B cell (primary cell): ENCODE results near the gene TSPAN17. TPM values are rescaled to one million over a fixed set of nuclear protein-coding genes. Genes with fewer than 3 reads are reported as not detected.

ENCODE experiments used
- ATAC-seq: fragments of 200-7000 bp; cut with Tn5 transposase; one replicate; pipeline ENCODE4 v1.10.0; 2021; ENCODE audit warnings: low read depth, mild to moderate bottlenecking, moderate number of reproducible peaks, moderate library complexity
- CTCF ChIA-PET: fragments of 350-600 bp; sonication (Branson Sonifier 250); formaldehyde crosslinking; loops from one replicate; lab custom pipeline; 2021; ENCODE audit warnings: antibody characterized with exemption, inconsistent platforms; lab: Charles Lee
- POLR2A ChIA-PET: fragments of 350-600 bp; sonication (Branson Sonifier 250); formaldehyde crosslinking; loops from one replicate; lab custom pipeline; 2021; ENCODE audit warnings: antibody characterized with exemption; lab: Charles Lee
- DNase-seq: peaks from one replicate; pipeline ENCODE4 v3.0.0; 2013
- H2AFZ ChIP-seq: 2 replicates; pipeline ENCODE4 v1.6.1; 2012; ENCODE audit warnings: mild to moderate bottlenecking, low read depth, low read length; ENCODE audit not compliant: insufficient read depth, poor library complexity, severe bottlenecking
- H3K27ac ChIP-seq, 2 donors: 1 replicate in 1 of 2; 2 replicates in 1 of 2; pipeline ENCODE4 v1.5.1; 2012 to 2013; ENCODE audit warnings: low read length in 2 of 2, mild to moderate bottlenecking in 2 of 2, moderate library complexity in 1 of 2
- H3K27me3 ChIP-seq, 4 experiments: fragments of 200-600 bp in 1 of 4; sonication (generic) in 1 of 4; replicated peaks in 1 of 4; 1 replicate in 2 of 4; 2 replicates in 2 of 4; pipeline versions ENCODE4 v1.6.1 to v1.7.0; 2013 to 2016; ENCODE audit warnings: low read length in 3 of 4, mild to moderate bottlenecking in 2 of 4, mixed read lengths in 1 of 4, moderate library complexity in 1 of 4; ENCODE audit not compliant: insufficient read depth in 4 of 4, control insufficient read depth in 3 of 4; ENCODE audit errors: control extremely low read depth in 1 of 4
- H3K36me3 ChIP-seq, 2 experiments: replicated peaks in 1 of 2; 1 replicate in 1 of 2; 2 replicates in 1 of 2; pipeline versions ENCODE4 v1.6.1 to v1.7.1; 2013; ENCODE audit warnings: low read length in 1 of 2; ENCODE audit not compliant: insufficient read depth in 2 of 2, control insufficient read depth in 1 of 2; ENCODE audit errors: control extremely low read depth in 1 of 2, extremely low read depth in 1 of 2
- H3K4me1 ChIP-seq, 2 donors: fragments of 200-600 bp in 1 of 2; sonication (generic) in 1 of 2; 1 replicate in 1 of 2; 2 replicates in 1 of 2; pipeline versions ENCODE4 v1.5.1 to v1.6.1; 2013 to 2017; ENCODE audit warnings: low read length in 2 of 2; ENCODE audit not compliant: control insufficient read depth in 2 of 2, insufficient read depth in 2 of 2
- H3K4me2 ChIP-seq: replicated peaks from 2 replicates; pipeline ENCODE3; 2012; ENCODE audit warnings: mild to moderate bottlenecking, low read depth, low read length; ENCODE audit not compliant: poor library complexity, severe bottlenecking
- H3K4me3 ChIP-seq, 5 experiments: fragments of 200-600 bp in 1 of 5; sonication (generic) in 1 of 5; 1 replicate in 3 of 5; 2 replicates in 2 of 5; pipeline versions ENCODE4 v1.5.1 to v1.7.0; 2011 to 2016; ENCODE audit warnings: low read length in 4 of 5, mild to moderate bottlenecking in 4 of 5, low read depth in 2 of 5, control low read depth in 1 of 5, moderate library complexity in 1 of 5; ENCODE audit not compliant: insufficient read depth in 1 of 5; ENCODE audit errors: control extremely low read depth in 1 of 5, extremely low read depth in 1 of 5
- H3K79me2 ChIP-seq: fragments of 200-600 bp; sonication (generic); one replicate; pipeline ENCODE4 v1.6.0; 2016; ENCODE audit warnings: low read length; ENCODE audit not compliant: control insufficient read depth, insufficient read depth
- H3K9ac ChIP-seq: fragments of 200-600 bp; sonication (generic); 2 replicates; pipeline ENCODE4 v1.6.1; 2017; ENCODE audit warnings: mild to moderate bottlenecking, low read length, moderate library complexity
- H3K9me3 ChIP-seq, 3 donors: one replicate each; pipeline versions ENCODE4 v1.6.1 to v1.7.1; 2013; ENCODE audit warnings: low read length in 2 of 3; ENCODE audit not compliant: control insufficient read depth in 2 of 3, insufficient read depth in 1 of 3; ENCODE audit errors: control extremely low read depth in 1 of 3
- H4K20me1 ChIP-seq: 2 replicates; pipeline ENCODE4 v1.6.0; 2012; ENCODE audit warnings: mild to moderate bottlenecking, low read length; ENCODE audit not compliant: insufficient read depth, control insufficient read depth, poor library complexity, severe bottlenecking
- H3K27ac Mint-ChIP-seq: one replicate; pipeline ENCODE4 v1.8.0; 2021; ENCODE audit warnings: mixed read lengths
- H3K27me3 Mint-ChIP-seq: one replicate; pipeline ENCODE4 v1.8.0; 2021; ENCODE audit warnings: mixed read lengths
- H3K4me1 Mint-ChIP-seq: one replicate; pipeline ENCODE4 v1.8.0; 2021; ENCODE audit warnings: mixed read lengths
- H3K4me3 Mint-ChIP-seq: one replicate; pipeline ENCODE4 v1.8.0; 2021; ENCODE audit warnings: mixed read lengths
- H3K9me3 Mint-ChIP-seq: one replicate; pipeline ENCODE4 v1.8.0; 2022; ENCODE audit warnings: mixed read lengths; ENCODE audit not compliant: insufficient read depth
- EZH2 ChIP-seq: IDR thresholded peaks from 2 replicates; pipeline ENCODE4 v1.6.1; 2012; ENCODE audit warnings: borderline replicate concordance, low read depth, mild to moderate bottlenecking, moderate library complexity, low read length; ENCODE audit not compliant: insufficient read depth, poor library complexity, severe bottlenecking
- WGBS: methylation state at CpG from one replicate; pipeline ENCODE4 v1.1.5; 2013; ENCODE audit warnings: missing lambda C conversion rate; ENCODE audit not compliant: insufficient coverage; 5-methylcytosine and 5-hydroxymethylcytosine counted together
- intact Hi-C: fragments of 100-400 bp; cut with micrococcal nuclease; formaldehyde crosslinking; loops from one replicate; pipeline ENCODE4 v1.10.0; 2022
- polyA plus RNA-seq: library from polyadenylated mRNA; depleted of rRNA; stranded (reverse); fragments of >200 nt; gene quantifications from 2 replicates; pipeline ENCODE4 v1.2.3, GENCODE V29; 2012
- total RNA-seq, 2 donors: library from RNA; stranded (reverse); fragments of 120-200 nt in 1 of 2; gene quantifications; 1 replicate in 1 of 2; 2 replicates in 1 of 2; pipeline versions ENCODE4 v1.2.3 to v1.2.4, GENCODE V29; 2013 to 2022
- TF ChIP-seq, protein P1 (sequence below): fragments of 200-600 bp; IDR thresholded peaks from one replicate; pipeline ENCODE4 v1.8.0; 2022; ENCODE audit warnings: antibody characterized with exemption, mild to moderate bottlenecking

TSPAN17 gene
- total and polyA plus RNA-seq, 2 donors (not counting 1 experiment from before 2014, with no cell fraction given), result 20.5 to 21.0 TPM

DNA sequence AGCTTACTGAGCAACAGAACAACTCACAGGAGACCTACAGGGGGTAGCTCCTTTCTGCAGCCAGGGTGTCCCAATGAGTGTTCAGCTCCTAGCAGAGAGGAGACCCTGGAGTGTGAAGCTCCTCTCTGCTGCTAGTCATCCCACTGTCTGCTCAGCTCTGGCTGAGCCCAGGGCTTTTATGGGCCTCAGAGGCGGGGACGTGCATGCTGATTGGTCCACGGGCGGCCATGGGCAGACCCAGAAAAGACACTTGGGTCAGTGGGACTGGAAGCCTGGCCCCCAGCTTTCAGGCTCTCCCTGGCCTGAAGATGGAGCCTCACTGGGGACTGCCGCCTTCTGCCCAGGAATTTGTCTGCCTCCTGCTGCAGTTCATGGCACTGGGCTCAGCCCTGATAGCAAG is 40.6 kb downstream of the TSPAN17 start:
- Mint-ChIP-seq H3K9me3 (peaks cover 7% of the 10 kb centered on the region), H3K4me3 (no peak overlapping the region), H3K27me3 (peaks cover 57% of the 10 kb centered on the region), H3K4me1 (no peaks in the 10 kb centered on the region), H3K27ac (no peak overlapping the region)
- no peak for DNase-seq
- H3K79me2 ChIP-seq, result no peaks in the 10 kb centered on the region
- TF ChIP-seq EZH2, result no peak
- TF ChIP-seq, protein P1, sequence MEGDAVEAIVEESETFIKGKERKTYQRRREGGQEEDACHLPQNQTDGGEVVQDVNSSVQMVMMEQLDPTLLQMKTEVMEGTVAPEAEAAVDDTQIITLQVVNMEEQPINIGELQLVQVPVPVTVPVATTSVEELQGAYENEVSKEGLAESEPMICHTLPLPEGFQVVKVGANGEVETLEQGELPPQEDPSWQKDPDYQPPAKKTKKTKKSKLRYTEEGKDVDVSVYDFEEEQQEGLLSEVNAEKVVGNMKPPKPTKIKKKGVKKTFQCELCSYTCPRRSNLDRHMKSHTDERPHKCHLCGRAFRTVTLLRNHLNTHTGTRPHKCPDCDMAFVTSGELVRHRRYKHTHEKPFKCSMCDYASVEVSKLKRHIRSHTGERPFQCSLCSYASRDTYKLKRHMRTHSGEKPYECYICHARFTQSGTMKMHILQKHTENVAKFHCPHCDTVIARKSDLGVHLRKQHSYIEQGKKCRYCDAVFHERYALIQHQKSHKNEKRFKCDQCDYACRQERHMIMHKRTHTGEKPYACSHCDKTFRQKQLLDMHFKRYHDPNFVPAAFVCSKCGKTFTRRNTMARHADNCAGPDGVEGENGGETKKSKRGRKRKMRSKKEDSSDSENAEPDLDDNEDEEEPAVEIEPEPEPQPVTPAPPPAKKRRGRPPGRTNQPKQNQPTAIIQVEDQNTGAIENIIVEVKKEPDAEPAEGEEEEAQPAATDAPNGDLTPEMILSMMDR, result no peak
- H3K36me3 ChIP-seq, result no peaks in the 10 kb centered on the region
- intact Hi-C loops, result no loop called here
- no peak overlapping the region for H3K4me2 ChIP-seq
- ChIA-PET CTCF (interaction anchor here (1.0 kb wide), 1 partner anchor 27 kb away, joined by 3 read pairs; no protein-coding TSS in a partner anchor), POLR2A (no interaction called here)
- H2AFZ ChIP-seq, result no peak overlapping the region
- no peak overlapping the region for H3K27ac ChIP-seq
- H3K9me3 ChIP-seq, result peaks cover 0 to 40% (median 8%) of the 10 kb centered on the region in 3 donors
- no peak overlapping the region for H3K4me3 ChIP-seq
- ATAC-seq, result no peak
- 92% methylated on average over 5 of the region's 5 CpGs for WGBS
- H3K9ac ChIP-seq, result no peak overlapping the region
- no peaks in the 10 kb centered on the region for H4K20me1 ChIP-seq
- H3K4me1 ChIP-seq, result no peaks in the 10 kb centered on the region
- H3K27me3 ChIP-seq, result peaks cover 0 to 41% (median 8%) of the 10 kb centered on the region in 4 experiments

DNA sequence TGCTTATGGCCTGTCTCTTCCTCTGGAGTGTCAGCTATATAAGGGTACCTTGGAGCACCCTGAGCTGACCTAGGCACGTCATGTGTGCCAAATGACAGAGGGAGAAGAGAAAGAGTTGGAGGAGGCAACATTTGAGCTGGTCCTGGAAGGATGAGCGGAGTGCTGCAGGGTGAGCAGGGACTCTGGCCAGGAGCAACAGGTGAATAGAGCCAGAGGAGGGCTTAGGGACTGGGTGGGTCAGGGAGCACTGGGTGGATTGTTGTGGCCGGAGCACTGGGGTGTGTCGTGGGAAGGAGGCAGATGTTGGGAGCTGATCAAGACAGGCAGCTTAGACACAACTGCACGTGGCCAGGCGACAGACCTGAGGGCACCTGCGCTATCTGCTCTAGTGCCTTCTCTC is 43.6 kb downstream of the TSPAN17 start:
- ChIA-PET POLR2A (no interaction called here), CTCF (interaction anchor here (1.2 kb wide), 1 partner anchor 30 kb away, joined by 3 read pairs; no protein-coding TSS in a partner anchor)
- H3K9me3 ChIP-seq, result peaks cover 0 to 33% (median 4%) of the 10 kb centered on the region in 3 donors
- no peak overlapping the region for H3K4me3 ChIP-seq
- no peaks in the 10 kb centered on the region for H3K4me1 Mint-ChIP-seq
- intact Hi-C loops, result no loop called here
- no peak overlapping the region for H3K27ac ChIP-seq
- TF ChIP-seq, protein P1, result no peak
- no peak for TF ChIP-seq EZH2
- no peak overlapping the region for H2AFZ ChIP-seq
- no peak overlapping the region for H3K9ac ChIP-seq
- peaks cover 0 to 36% (median 3%) of the 10 kb centered on the region in 4 experiments for H3K27me3 ChIP-seq
- H4K20me1 ChIP-seq, result no peaks in the 10 kb centered on the region
- no peaks in the 10 kb centered on the region for H3K79me2 ChIP-seq
- H3K9me3 Mint-ChIP-seq, result peaks cover 1% of the 10 kb centered on the region
- no peaks in the 10 kb centered on the region for H3K36me3 ChIP-seq
- DNase-seq, result no peak
- WGBS, result 84% methylated on average over 7 of the region's 7 CpGs
- H3K27ac Mint-ChIP-seq, result no peak overlapping the region
- ATAC-seq, result no peak
- no peaks in the 10 kb centered on the region for H3K4me1 ChIP-seq
- H3K4me2 ChIP-seq, result no peak overlapping the region
- H3K4me3 Mint-ChIP-seq, result no peak overlapping the region
- peaks cover 52% of the 10 kb centered on the region for H3K27me3 Mint-ChIP-seq
